Stimulated activated CD4-positive, alpha-beta T cell treated with anti-CD3 and anti-CD28 coated beads, Interleukin-1b, Interleukin-23, amount 100 ng/mL, for 1 hour (primary cell): ENCODE data around the gene ASPN.

Experiments
- DNase-seq, 2 donors: peaks; one replicate each; pipeline ENCODE4 v3.0.0-alpha.2; 2020; ENCODE audit warnings: low read depth in 2 of 2

The ASPN gene

GRCh38 chr9:92506184-92506857 lies 24.0 kb upstream of the ASPN start:
- DNase-seq, result no peak

GRCh38 chr9:92504881-92505280 lies 22.6 kb upstream of the ASPN start:
- no peak for DNase-seq

- no peak for DNase-seq
These were observed 20.9 kb upstream of the ASPN start for GRCh38 chr9:92503156-92503555.

GRCh38 chr9:92501671-92502393 lies 19.5 kb upstream of the ASPN start:
- no peak for DNase-seq

- no peak for DNase-seq
These were observed 18.4 kb upstream of the ASPN start for GRCh38 chr9:92500725-92501124.

GRCh38 chr9:92499701-92500100 lies 17.4 kb upstream of the ASPN start:
- DNase-seq, result no peak

GRCh38 chr9:92496396-92497176 lies 14.3 kb upstream of the ASPN start:
- DNase-seq, result no peak

- no peak for DNase-seq
These were observed 12.6 kb upstream of the ASPN start for GRCh38 chr9:92494856-92495255.

GRCh38 chr9:92493749-92494387 lies 11.6 kb upstream of the ASPN start:
- DNase-seq, result no peak

- no peak for DNase-seq
These were observed 10.6 kb upstream of the ASPN start for GRCh38 chr9:92492781-92493401.

- DNase-seq, result no peak
These were observed 6.6 kb upstream of the ASPN start for GRCh38 chr9:92488681-92489550.

GRCh38 chr9:92486371-92486770 lies 4.1 kb upstream of the ASPN start:
- DNase-seq, result no peak

- no peak for DNase-seq
These were observed 2.3 kb upstream of the ASPN start for GRCh38 chr9:92484563-92484962.

GRCh38 chr9:92483627-92484545 lies 1.6 kb upstream of the ASPN start:
- no peak for DNase-seq

- DNase-seq, result no peak
These were observed 499 bp upstream of the ASPN start for GRCh38 chr9:92482805-92483204.

- no peak for DNase-seq
These were observed 1.2 kb downstream of the ASPN start for GRCh38 chr9:92480986-92481633.

GRCh38 chr9:92480291-92480771 lies 2.0 kb downstream of the ASPN start:
- DNase-seq, result no peak

- no peak for DNase-seq
These were observed 3.0 kb downstream of the ASPN start for GRCh38 chr9:92479346-92479745.

- no peak for DNase-seq
These were observed 3.5 kb downstream of the ASPN start for GRCh38 chr9:92478783-92479182.
